Measurements from ENCODE around the gene ZNF609.

DNA sequence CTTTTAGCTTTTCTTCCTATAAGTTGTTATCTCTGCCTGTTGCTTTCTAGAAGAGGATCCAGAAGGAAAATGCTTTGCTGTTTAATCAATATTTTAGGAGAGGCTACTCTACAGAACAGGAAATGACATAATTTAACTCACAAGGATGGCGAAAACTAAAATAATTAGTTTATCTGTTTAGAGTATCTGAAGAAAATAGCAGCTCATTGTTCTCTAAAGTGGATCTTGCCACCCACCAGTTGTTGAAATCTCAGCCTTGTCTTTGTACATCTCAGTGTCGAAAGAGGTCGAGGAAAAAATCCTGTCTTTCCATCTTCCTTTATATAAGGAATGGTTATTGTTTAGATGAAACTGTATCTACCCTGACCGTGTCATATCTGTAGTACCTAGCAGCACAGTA lies 126.6 kb downstream of the ZNF609 start:
- TF ChIP-seq, protein P1, sequence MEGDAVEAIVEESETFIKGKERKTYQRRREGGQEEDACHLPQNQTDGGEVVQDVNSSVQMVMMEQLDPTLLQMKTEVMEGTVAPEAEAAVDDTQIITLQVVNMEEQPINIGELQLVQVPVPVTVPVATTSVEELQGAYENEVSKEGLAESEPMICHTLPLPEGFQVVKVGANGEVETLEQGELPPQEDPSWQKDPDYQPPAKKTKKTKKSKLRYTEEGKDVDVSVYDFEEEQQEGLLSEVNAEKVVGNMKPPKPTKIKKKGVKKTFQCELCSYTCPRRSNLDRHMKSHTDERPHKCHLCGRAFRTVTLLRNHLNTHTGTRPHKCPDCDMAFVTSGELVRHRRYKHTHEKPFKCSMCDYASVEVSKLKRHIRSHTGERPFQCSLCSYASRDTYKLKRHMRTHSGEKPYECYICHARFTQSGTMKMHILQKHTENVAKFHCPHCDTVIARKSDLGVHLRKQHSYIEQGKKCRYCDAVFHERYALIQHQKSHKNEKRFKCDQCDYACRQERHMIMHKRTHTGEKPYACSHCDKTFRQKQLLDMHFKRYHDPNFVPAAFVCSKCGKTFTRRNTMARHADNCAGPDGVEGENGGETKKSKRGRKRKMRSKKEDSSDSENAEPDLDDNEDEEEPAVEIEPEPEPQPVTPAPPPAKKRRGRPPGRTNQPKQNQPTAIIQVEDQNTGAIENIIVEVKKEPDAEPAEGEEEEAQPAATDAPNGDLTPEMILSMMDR (IDR thresholded peaks at IDR 0.05 in 2 of 3, conservative IDR thresholded peaks at IDR 0.05 in 1 of 3; ENCODE audit: borderline replicate concordance in 1 of 3, insufficient read depth in 1 of 3, low read depth in 2 of 3, low read length in 2 of 3) = no peak
- TF ChIP-seq EZH2phosphoT487 (IDR thresholded peaks at IDR 0.05; ENCODE audit: borderline replicate concordance) (no peak), TCF7L2 (IDR thresholded peaks at IDR 0.05; ENCODE audit: borderline replicate concordance, extremely low read depth, insufficient read depth, insufficient read length) (no peak), EZH2 (IDR thresholded peaks at IDR 0.05) (no peak), POLR2A (IDR thresholded peaks at IDR 0.05; ENCODE audit: borderline replicate concordance, extremely low read depth, insufficient read depth, insufficient read length) (no peak), ZNF274 (IDR thresholded peaks at IDR 0.05; ENCODE audit: low read depth, low read length) (no peak), POLR2AphosphoS5 (IDR thresholded peaks at IDR 0.05; ENCODE audit: low read depth, low read length) (no peak)
- TF ChIP-seq, protein P2, sequence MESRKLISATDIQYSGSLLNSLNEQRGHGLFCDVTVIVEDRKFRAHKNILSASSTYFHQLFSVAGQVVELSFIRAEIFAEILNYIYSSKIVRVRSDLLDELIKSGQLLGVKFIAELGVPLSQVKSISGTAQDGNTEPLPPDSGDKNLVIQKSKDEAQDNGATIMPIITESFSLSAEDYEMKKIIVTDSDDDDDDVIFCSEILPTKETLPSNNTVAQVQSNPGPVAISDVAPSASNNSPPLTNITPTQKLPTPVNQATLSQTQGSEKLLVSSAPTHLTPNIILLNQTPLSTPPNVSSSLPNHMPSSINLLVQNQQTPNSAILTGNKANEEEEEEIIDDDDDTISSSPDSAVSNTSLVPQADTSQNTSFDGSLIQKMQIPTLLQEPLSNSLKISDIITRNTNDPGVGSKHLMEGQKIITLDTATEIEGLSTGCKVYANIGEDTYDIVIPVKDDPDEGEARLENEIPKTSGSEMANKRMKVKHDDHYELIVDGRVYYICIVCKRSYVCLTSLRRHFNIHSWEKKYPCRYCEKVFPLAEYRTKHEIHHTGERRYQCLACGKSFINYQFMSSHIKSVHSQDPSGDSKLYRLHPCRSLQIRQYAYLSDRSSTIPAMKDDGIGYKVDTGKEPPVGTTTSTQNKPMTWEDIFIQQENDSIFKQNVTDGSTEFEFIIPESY (IDR thresholded peaks at IDR 0.05; ENCODE audit: extremely low read depth, insufficient replicate concordance, low read length) = no peak
- TF ChIP-seq, protein P3, sequence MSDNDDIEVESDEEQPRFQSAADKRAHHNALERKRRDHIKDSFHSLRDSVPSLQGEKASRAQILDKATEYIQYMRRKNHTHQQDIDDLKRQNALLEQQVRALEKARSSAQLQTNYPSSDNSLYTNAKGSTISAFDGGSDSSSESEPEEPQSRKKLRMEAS (IDR thresholded peaks at IDR 0.05) = no peak
